Brain microvascular endothelial cell (primary cell): ENCODE measurements around the gene CEP135.

ENCODE experiments used
- DNase-seq: peaks from one replicate; pipeline ENCODE4 v3.0.0-alpha.2; 2020
- H3K27ac ChIP-seq: fragments of 250-450 bp; sonication (Bioruptor Pico); 2 replicates; pipeline ENCODE4 v1.5.1; 2020; ENCODE audit warnings: mild to moderate bottlenecking, moderate library complexity
- H3K27me3 ChIP-seq: fragments of 250-450 bp; sonication (Bioruptor Pico); replicated peaks from 2 replicates; pipeline ENCODE4 v1.5.1; 2020; ENCODE audit warnings: mild to moderate bottlenecking
- H3K36me3 ChIP-seq: fragments of 250-450 bp; sonication (Bioruptor Pico); replicated peaks from 2 replicates; pipeline ENCODE4 v1.5.1; 2020; ENCODE audit warnings: mild to moderate bottlenecking
- H3K4me3 ChIP-seq: 2 replicates; pipeline ENCODE4 v1.5.1; 2011; ENCODE audit warnings: low read depth, mild to moderate bottlenecking, control low read depth, low read length, moderate library complexity
- CTCF ChIP-seq: IDR thresholded peaks from 2 replicates; pipeline ENCODE4 v1.5.1; 2011; ENCODE audit warnings: low read depth, mild to moderate bottlenecking, moderate library complexity, low read length, control low read depth, inconsistent platforms; ENCODE audit errors: missing control alignments
- in situ Hi-C: cut with HindIII; loops from 2 replicates; pipeline ENCODE4 v1.10.0; 2017; ENCODE audit warnings: low sequenced_read_pairs, low pct_ligation_motif_present

The CEP135 gene

DNA sequence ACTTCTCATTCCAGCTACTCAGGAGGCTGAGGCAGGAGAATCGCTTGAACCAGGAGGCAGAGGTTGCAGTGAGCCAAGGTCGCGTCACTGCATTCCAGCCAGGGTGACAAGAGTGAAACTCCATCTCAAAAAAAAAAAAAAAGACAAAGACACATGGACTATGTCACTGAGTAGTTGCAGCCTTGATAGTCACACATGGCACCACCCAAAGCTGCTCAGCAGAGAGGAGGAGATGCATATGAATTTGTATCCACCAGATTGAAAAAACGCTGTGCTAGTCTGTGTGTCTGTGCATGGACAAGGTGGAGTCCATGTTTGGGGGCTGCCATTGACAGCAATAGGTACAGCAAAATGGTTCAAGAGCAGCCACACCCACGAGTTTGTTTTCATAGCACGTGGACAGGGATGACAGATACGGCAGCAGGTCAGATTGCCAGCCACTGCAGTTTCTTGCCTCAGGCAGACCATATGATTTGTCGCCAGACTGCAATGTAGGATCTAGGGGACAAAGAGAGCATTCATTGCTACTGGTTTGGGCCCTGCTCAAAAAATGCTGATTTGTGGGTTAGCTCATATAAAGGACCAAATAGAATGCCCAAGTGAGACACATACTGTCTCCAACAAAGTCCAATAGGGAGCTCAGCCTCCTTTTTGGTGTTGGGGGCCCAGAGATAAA is 89.9 kb downstream of the CEP135 start:
- no peaks in the 10 kb centered on the region for H3K27me3 ChIP-seq
- no peak for DNase-seq

DNA sequence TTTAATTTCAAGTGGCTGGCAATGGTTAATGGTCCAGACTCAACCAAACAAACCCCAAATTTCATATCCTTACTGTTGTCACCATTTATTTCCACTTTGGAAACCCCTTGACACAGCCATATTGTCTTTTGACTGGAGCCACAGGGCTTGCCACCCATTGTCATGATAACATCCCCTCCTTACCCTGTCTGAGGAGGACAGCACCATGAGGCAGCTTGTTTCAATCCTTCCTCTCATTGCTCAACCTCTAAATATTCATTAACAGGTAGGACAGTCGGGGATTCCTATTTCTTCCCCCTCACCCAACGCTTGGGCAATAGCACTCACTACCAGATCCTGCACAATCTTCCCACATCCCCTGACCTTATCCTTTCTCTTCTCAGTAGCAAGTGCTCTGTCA is 92.1 kb downstream of the CEP135 start:
- no peak for DNase-seq
- in situ Hi-C loops, result no loop called here
- Histone ChIP-seq H3K4me3 (no peak overlapping the region), H3K27me3 (no peaks in the 10 kb centered on the region), H3K27ac (no peak overlapping the region), H3K36me3 (no peaks in the 10 kb centered on the region)
- TF ChIP-seq CTCF, result no peak

More for the DNA sequence above, 89.9 kb downstream of the CEP135 start:
- TF ChIP-seq CTCF, result no peak
- no peaks in the 10 kb centered on the region for H3K36me3 ChIP-seq
- in situ Hi-C loops, result no loop called here
- no peak overlapping the region for H3K27ac ChIP-seq
- H3K4me3 ChIP-seq, result no peak overlapping the region

GRCh38 chr4:56042225-56042624 is 93.5 kb downstream of the CEP135 start:
- no peak for TF ChIP-seq CTCF
- Histone ChIP-seq H3K27ac (no peak overlapping the region), H3K27me3 (no peaks in the 10 kb centered on the region), H3K36me3 (no peaks in the 10 kb centered on the region), H3K4me3 (no peak overlapping the region)
- DNase-seq, result no peak
- in situ Hi-C loops, result no loop called here

DNA sequence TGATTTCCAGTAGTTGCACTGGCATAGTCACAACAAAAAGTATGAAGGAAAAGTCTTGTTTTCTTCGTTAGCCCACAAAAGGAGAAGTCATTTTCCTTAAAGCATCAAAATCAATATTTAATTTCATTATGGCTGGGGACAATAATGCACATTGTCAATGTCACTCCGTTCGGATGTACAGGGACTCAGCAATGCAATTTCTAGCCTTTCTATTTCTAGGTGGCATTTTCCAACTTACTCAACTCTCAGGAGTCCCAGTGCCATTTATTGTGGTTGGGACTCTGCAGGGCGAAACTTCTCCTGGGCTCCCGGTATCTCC is 99.6 kb downstream of the CEP135 start:
- no peak for DNase-seq
- Histone ChIP-seq H3K36me3 (no peaks in the 10 kb centered on the region), H3K27me3 (no peaks in the 10 kb centered on the region), H3K27ac (no peak overlapping the region), H3K4me3 (peak overlapping the region; percentile 75)
- TF ChIP-seq CTCF, result no peak
- in situ Hi-C loops, result no loop called here

GRCh38 chr4:56048702-56049431 is 100.1 kb downstream of the CEP135 start:
- Histone ChIP-seq H3K4me3 (peak overlapping the region; percentile 75), H3K27me3 (no peaks in the 10 kb centered on the region), H3K27ac (no peak overlapping the region), H3K36me3 (no peaks in the 10 kb centered on the region)
- TF ChIP-seq CTCF, result peak; percentile 40
- DNase-seq, result peak; percentile 30
- in situ Hi-C loops, result no loop called here
